H1 (cell line): Measurements from ENCODE around the gene LLGL1. TPM values are rescaled to one million over a fixed set of nuclear protein-coding genes. Genes with fewer than 3 reads are reported as not detected.

Experiments used
- CTCF ChIA-PET: fragments of 300-600 bp; sonication (Branson Sonifier 250); formaldehyde crosslinking; loops from one replicate; lab custom pipeline; 2021; ENCODE audit not compliant: partially characterized antibody; lab: Charles Lee
- POLR2A ChIA-PET: fragments of 300-600 bp; sonication (Branson Sonifier 250); formaldehyde crosslinking; loops from one replicate; lab custom pipeline; 2021; ENCODE audit warnings: inconsistent platforms; ENCODE audit not compliant: partially characterized antibody; lab: Charles Lee
- DNase-seq, 2 experiments: peaks; one replicate each; pipeline versions ENCODE4 v3.0.0 to v3.0.0-alpha.2; 2010 to 2022; ENCODE audit warnings: low spot score in 2 of 2, low read depth in 1 of 2, mixed read lengths in 1 of 2
- FAIRE-seq: peaks from 2 replicates; lab custom pipeline; 2011; peaks lifted over from hg19 to GRCh38; lab: Jason Lieb, UNC
- H2AFZ ChIP-seq: 2 replicates; pipeline ENCODE4 v1.8.1; 2012; ENCODE audit warnings: low read length, inconsistent platforms
- H2AK5ac ChIP-seq: 2 replicates; pipeline ENCODE4 v1.6.1; 2013; ENCODE audit warnings: low read depth, low read length
- H2BK120ac ChIP-seq: replicated peaks from 2 replicates; pipeline ENCODE3; 2013; ENCODE audit warnings: low read depth, low read length, inconsistent platforms
- H2BK12ac ChIP-seq: 2 replicates; pipeline ENCODE4 v1.6.1; 2013; ENCODE audit warnings: low read depth, low read length
- H2BK15ac ChIP-seq: 2 replicates; pipeline ENCODE4 v1.6.1; 2013; ENCODE audit warnings: low read length
- H2BK20ac ChIP-seq: 2 replicates; pipeline ENCODE4 v1.6.1; 2013; ENCODE audit warnings: low read length
- H2BK5ac ChIP-seq: 2 replicates; pipeline ENCODE4 v1.6.1; 2013; ENCODE audit warnings: low read depth, low read length
- H3K14ac ChIP-seq: 2 replicates; pipeline ENCODE4 v1.6.1; 2013; ENCODE audit warnings: inconsistent platforms; ENCODE audit not compliant: insufficient read length
- H3K18ac ChIP-seq: 2 replicates; pipeline ENCODE4 v1.6.1; 2013; ENCODE audit warnings: low read length; ENCODE audit errors: extremely low read depth
- H3K23ac ChIP-seq: 2 replicates; pipeline ENCODE4 v1.6.1; 2013; ENCODE audit warnings: inconsistent platforms; ENCODE audit not compliant: insufficient read length
- H3K23me2 ChIP-seq: 2 replicates; pipeline ENCODE4 v1.6.1; 2013; ENCODE audit warnings: low read depth, low read length
- H3K27ac ChIP-seq: 2 replicates; pipeline ENCODE4 v1.6.1; 2011; ENCODE audit warnings: low read depth, low read length, inconsistent platforms
- H3K27me3 ChIP-seq, 4 experiments: replicated peaks in 1 of 4; 1 replicate in 1 of 4; 2 replicates in 3 of 4; pipeline versions ENCODE4 v1.6.1 to v1.8.1; 2011 to 2013; ENCODE audit warnings: low read length in 3 of 4, mild to moderate bottlenecking in 3 of 4, inconsistent platforms in 2 of 4, mixed read lengths in 2 of 4, moderate library complexity in 1 of 4; ENCODE audit not compliant: control insufficient read depth in 3 of 4, insufficient read depth in 3 of 4; ENCODE audit errors: extremely low read depth in 1 of 4
- H3K36me3 ChIP-seq, 4 experiments: 2 replicates each; pipeline versions ENCODE4 v1.6.1 to v1.8.1; 2011 to 2013; ENCODE audit warnings: mild to moderate bottlenecking in 4 of 4, low read length in 3 of 4, moderate library complexity in 2 of 4, control low read depth in 1 of 4, inconsistent platforms in 1 of 4; ENCODE audit not compliant: insufficient read depth in 4 of 4, control insufficient read depth in 2 of 4
- H3K4ac ChIP-seq: replicated peaks from 2 replicates; pipeline ENCODE3; 2013; ENCODE audit warnings: low read length, low read depth, mixed read lengths, inconsistent platforms; ENCODE audit not compliant: insufficient read length
- H3K4me1 ChIP-seq, 4 experiments: replicated peaks in 1 of 4; 1 replicate in 1 of 4; 2 replicates in 3 of 4; pipeline versions ENCODE4 v1.6.1 to v1.8.1; 2011 to 2013; ENCODE audit warnings: low read length in 3 of 4, inconsistent platforms in 2 of 4, mixed read lengths in 1 of 4; ENCODE audit not compliant: insufficient read depth in 4 of 4, control insufficient read depth in 3 of 4
- H3K4me2 ChIP-seq, 2 experiments: 2 replicates each; pipeline versions ENCODE4 v1.6.1 to v1.8.1; 2011 to 2013; ENCODE audit warnings: low read depth in 2 of 2, low read length in 2 of 2, control low read depth in 1 of 2, inconsistent platforms in 1 of 2, mild to moderate bottlenecking in 1 of 2; ENCODE audit not compliant: insufficient read depth in 1 of 2
- H3K4me3 ChIP-seq, 4 experiments: fragments of 200-600, 300-600 bp in 1 of 4; sonication (generic), shearing (Covaris generic), sonication (Bioruptor Twin) in 1 of 4; 2 replicates each; pipeline versions ENCODE4 v1.5.1 to v1.8.1; 2011 to 2016; ENCODE audit warnings: low read length in 4 of 4, low read depth in 3 of 4, control low read depth in 2 of 4, inconsistent platforms in 2 of 4, mild to moderate bottlenecking in 2 of 4, mixed read lengths in 1 of 4, moderate library complexity in 1 of 4; ENCODE audit not compliant: insufficient read depth in 2 of 4; ENCODE audit errors: extremely low read depth in 1 of 4
- H3K56ac ChIP-seq: replicated peaks from 2 replicates; pipeline ENCODE3; 2013; ENCODE audit warnings: low read depth, mild to moderate bottlenecking, mixed read lengths, low read length, inconsistent platforms; ENCODE audit not compliant: insufficient read length
- H3K79me1 ChIP-seq: 2 replicates; pipeline ENCODE4 v1.6.1; 2013; ENCODE audit warnings: low read depth, low read length, control low read depth
- H3K79me2 ChIP-seq, 2 experiments: 2 replicates each; pipeline versions ENCODE4 v1.6.1 to v1.8.1; 2012 to 2013; ENCODE audit warnings: low read length in 2 of 2, mild to moderate bottlenecking in 2 of 2, inconsistent platforms in 1 of 2; ENCODE audit not compliant: insufficient read depth in 2 of 2, control insufficient read depth in 1 of 2
- H3K9ac ChIP-seq, 4 experiments: replicated peaks in 1 of 4; 1 replicate in 1 of 4; 2 replicates in 3 of 4; pipeline versions ENCODE4 v1.6.1 to v1.8.1; 2011 to 2013; ENCODE audit warnings: low read depth in 3 of 4, low read length in 3 of 4, control low read depth in 2 of 4, mild to moderate bottlenecking in 2 of 4, moderate library complexity in 2 of 4, inconsistent platforms in 1 of 4; ENCODE audit errors: extremely low read depth in 1 of 4
- H3K9me3 ChIP-seq, 2 experiments: 2 replicates each; pipeline versions ENCODE4 v1.6.1 to v1.8.1; 2012 to 2013; ENCODE audit warnings: mild to moderate bottlenecking in 2 of 2, moderate library complexity in 2 of 2, control low read depth in 1 of 2, inconsistent platforms in 1 of 2, low read depth in 1 of 2, low read length in 1 of 2, mixed read lengths in 1 of 2; ENCODE audit not compliant: insufficient read depth in 2 of 2
- H4K20me1 ChIP-seq, 2 experiments: replicated peaks in 1 of 2; 2 replicates each; pipeline versions ENCODE3 to v1.8.1; 2011 to 2013; ENCODE audit warnings: inconsistent platforms in 2 of 2, low read length in 2 of 2, mild to moderate bottlenecking in 1 of 2; ENCODE audit not compliant: insufficient read depth in 2 of 2, control insufficient read depth in 1 of 2
- H4K5ac ChIP-seq: 2 replicates; pipeline ENCODE4 v1.6.1; 2013; ENCODE audit warnings: low read length, low read depth, mixed read lengths, inconsistent platforms; ENCODE audit not compliant: insufficient read length
- H4K8ac ChIP-seq: 2 replicates; pipeline ENCODE4 v1.8.0; 2013; ENCODE audit warnings: mild to moderate bottlenecking, moderate library complexity, low read length, inconsistent platforms; ENCODE audit not compliant: insufficient read depth; ENCODE audit errors: extremely low read depth
- H4K91ac ChIP-seq: replicated peaks from 2 replicates; pipeline ENCODE3; 2013; ENCODE audit warnings: low read length, mixed read lengths, inconsistent platforms; ENCODE audit not compliant: insufficient read length
- BCL11A ChIP-seq, 2 experiments: IDR thresholded peaks; one replicate each; pipeline ENCODE4 v1.6.1; 2011; ENCODE audit warnings: low read depth in 2 of 2, low read length in 2 of 2, mild to moderate bottlenecking in 2 of 2
- WGBS, 2 experiments: shearing (Covaris generic) in 1 of 2; methylation state at CpG; one replicate each; pipeline versions ENCODE4 v1.1.6 to v1.1.7; 2013 to 2015; ENCODE audit warnings: low lambda C conversion rate in 2 of 2, mixed read lengths in 2 of 2, inconsistent platforms in 1 of 2, low coverage in 1 of 2, missing lambda C conversion rate in 1 of 2; ENCODE audit not compliant: insufficient replicate concordance in 2 of 2, insufficient coverage in 1 of 2, insufficient read length in 1 of 2; ENCODE audit errors: extremely low coverage in 1 of 2, missing lambda C conversion rate in 1 of 2; 5-methylcytosine and 5-hydroxymethylcytosine counted together
- polyA plus RNA-seq, 7 experiments: library from polyadenylated mRNA; depleted of rRNA in 3 of 7; stranded (reverse) in 5 of 7; unstranded in 2 of 7; fragments of >200 nt in 5 of 7; fragments of 200-250 nt in 2 of 7; gene quantifications; 1 replicate in 5 of 7; 2 replicates in 1 of 7; 4 replicates in 1 of 7; pipeline versions ENCODE4 v1.2.1 to v1.2.3, GENCODE V29; 2011 to 2013; ENCODE audit warnings: missing spikeins in 2 of 7, mixed read lengths in 2 of 7
- total RNA-seq: library from RNA; stranded (reverse); fragmentation: NEBNext Ultra II Directional; extraction: Animal tissue kit (Norgen Biotek cat#: 25700); gene quantifications from 2 replicates; pipeline ENCODE4 v1.2.1, GENCODE V29; 2021
- TF ChIP-seq, protein P1 (sequence below): IDR thresholded peaks from 2 replicates; pipeline ENCODE4 v1.6.1; 2011; ENCODE audit warnings: low read length, improper control_type of control experiment

The LLGL1 gene
- total and polyA plus RNA-seq, 2 of the 8 experiments (the other 6 are each of a cell fraction or from before 2014, with no cell fraction given) = 71.3 to 107 TPM

- H3K79me2 ChIP-seq = no peaks in the 10 kb centered on the region
- no peak overlapping the region for H2AK5ac ChIP-seq
- H2BK5ac ChIP-seq = no peak overlapping the region
- no peak overlapping the region for H3K4me2 ChIP-seq
- no peak overlapping the region for H4K8ac ChIP-seq
- no peak overlapping the region for H4K5ac ChIP-seq
- no peak overlapping the region for H3K23ac ChIP-seq
- H3K79me1 ChIP-seq = no peaks in the 10 kb centered on the region
- DNase-seq (no peak), FAIRE-seq (no peak)
- no peaks in the 10 kb centered on the region for H3K27me3 ChIP-seq
- H3K4ac ChIP-seq = no peak overlapping the region
- H2BK120ac ChIP-seq = no peak overlapping the region
- no peak overlapping the region for H2BK12ac ChIP-seq
- TF ChIP-seq, protein P1, sequence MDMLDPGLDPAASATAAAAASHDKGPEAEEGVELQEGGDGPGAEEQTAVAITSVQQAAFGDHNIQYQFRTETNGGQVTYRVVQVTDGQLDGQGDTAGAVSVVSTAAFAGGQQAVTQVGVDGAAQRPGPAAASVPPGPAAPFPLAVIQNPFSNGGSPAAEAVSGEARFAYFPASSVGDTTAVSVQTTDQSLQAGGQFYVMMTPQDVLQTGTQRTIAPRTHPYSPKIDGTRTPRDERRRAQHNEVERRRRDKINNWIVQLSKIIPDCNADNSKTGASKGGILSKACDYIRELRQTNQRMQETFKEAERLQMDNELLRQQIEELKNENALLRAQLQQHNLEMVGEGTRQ = no peak
- TF ChIP-seq BCL11A (IDR thresholded peaks at IDR 0.05; ENCODE audit: low read depth in 2 of 2, low read length in 2 of 2) = no peak
- peaks cover 31 to 78% (median 53%) of the 10 kb centered on the region in 4 experiments for H3K36me3 ChIP-seq
- H4K20me1 ChIP-seq = peaks cover 3 to 9% of the 10 kb centered on the region in 2 experiments
- H3K4me1 ChIP-seq = no peaks in the 10 kb centered on the region
- H3K23me2 ChIP-seq = no peaks in the 10 kb centered on the region
- H3K9ac ChIP-seq = no peak overlapping the region
- no peak overlapping the region for H4K91ac ChIP-seq
- ChIA-PET POLR2A (interaction anchor here (1.0 to 11.3 kb wide), 5 partner anchors 9 to 20 kb away, joined by 3 to 114 read pairs (median 6); partner anchors contain the start of genes FLII and MIEF2), CTCF (interaction anchor here (1.1 to 1.5 kb wide), 3 partner anchors 8 to 29 kb away, joined by 3 to 5 read pairs (median 4); no protein-coding TSS in a partner anchor)
- no peaks in the 10 kb centered on the region for H3K9me3 ChIP-seq
- 86% methylated on average over 1 of the region's 1 CpG; no CpG with 5 or more reads in 1 of the 2 experiments for WGBS, 2 experiments
- no peak overlapping the region for H3K4me3 ChIP-seq
- H3K18ac ChIP-seq = no peak overlapping the region
- H3K56ac ChIP-seq = no peak overlapping the region
- H3K14ac ChIP-seq = no peak overlapping the region
- no peak overlapping the region for H2BK20ac ChIP-seq
- no peak overlapping the region for H2AFZ ChIP-seq
- H3K27ac ChIP-seq = no peak overlapping the region
- H2BK15ac ChIP-seq = no peak overlapping the region
These were observed 51.6 kb downstream of the LLGL1 start for GRCh38 chr17:18277076-18277475.
